GM21381 (cell line): Measurements from ENCODE around the gene CEP152.

Source experiments
- ATAC-seq: cut with Tn5 transposase; IDR thresholded peaks from one replicate; pipeline ENCODE4 v1.9.1; 2021; ENCODE audit warnings: mild to moderate bottlenecking, moderate library complexity; ENCODE audit not compliant: unreplicated experiment

Gene CEP152

GRCh38 chr15:48705381-48705780 is 105.5 kb downstream of the CEP152 start:
- no peak for ATAC-seq

- no peak for ATAC-seq
Observed at GRCh38 chr15:48703544-48703943, 107.3 kb downstream of the CEP152 start.

- no peak for ATAC-seq
Observed at GRCh38 chr15:48702569-48703236, 108.2 kb downstream of the CEP152 start.

- no peak for ATAC-seq
Observed at GRCh38 chr15:48696627-48697312, 114.1 kb downstream of the CEP152 start.

- ATAC-seq = no peak
Observed at GRCh38 chr15:48695827-48696573, 114.9 kb downstream of the CEP152 start.

GRCh38 chr15:48695088-48695826 is 115.6 kb downstream of the CEP152 start:
- no peak for ATAC-seq

- ATAC-seq = no peak
Observed at GRCh38 chr15:48693484-48693883, 117.4 kb downstream of the CEP152 start.

GRCh38 chr15:48688493-48688892 is 122.4 kb downstream of the CEP152 start:
- ATAC-seq = no peak
